Activated B cell treated with CpG ODN at 0.5 μM for 24 hours (primary cell): Measurements from ENCODE around the gene KRTAP10-11. TPM values are rescaled to one million over a fixed set of nuclear protein-coding genes. Genes with fewer than 3 reads are reported as not detected.
"Not testable (repeated sequence)": the region's sequence is repeated elsewhere in the genome, so short reads cannot be mapped to it uniquely, and the experiment has no call there.

Experiments used
- ATAC-seq: fragments of 200-7000 bp; cut with Tn5 transposase; one replicate; pipeline ENCODE4 v1.10.0; 2021; ENCODE audit warnings: low read depth, mild to moderate bottlenecking, moderate library complexity
- CTCF ChIA-PET: fragments of 350-600 bp; sonication (Branson Sonifier 250); formaldehyde crosslinking; loops from one replicate; lab custom pipeline; 2021; ENCODE audit warnings: antibody characterized with exemption; lab: Charles Lee
- POLR2A ChIA-PET: fragments of 350-600 bp; sonication (Branson Sonifier 250); formaldehyde crosslinking; loops from one replicate; lab custom pipeline; 2021; ENCODE audit warnings: antibody characterized with exemption; lab: Charles Lee
- DNase-seq: peaks from one replicate; pipeline ENCODE4 v3.0.0; 2022
- H3K27ac Mint-ChIP-seq: one replicate; pipeline ENCODE4 v1.8.0; 2020; ENCODE audit warnings: mixed read lengths
- H3K27me3 Mint-ChIP-seq: one replicate; pipeline ENCODE4 v1.8.0; 2021; ENCODE audit warnings: mixed read lengths
- H3K36me3 Mint-ChIP-seq: one replicate; pipeline ENCODE4 v1.8.0; 2021; ENCODE audit warnings: low read depth, mixed read lengths
- H3K4me1 Mint-ChIP-seq: one replicate; pipeline ENCODE4 v1.8.0; 2021; ENCODE audit warnings: mixed read lengths
- H3K4me3 Mint-ChIP-seq: one replicate; pipeline ENCODE4 v1.8.0; 2020; ENCODE audit warnings: mild to moderate bottlenecking, mixed read lengths
- H3K9me3 Mint-ChIP-seq: one replicate; pipeline ENCODE4 v1.8.0; 2020; ENCODE audit warnings: mixed read lengths
- CTCF ChIP-seq: fragments of 200-600 bp; IDR thresholded peaks from one replicate; pipeline ENCODE4 v1.8.0; 2022; ENCODE audit warnings: antibody characterized with exemption, mild to moderate bottlenecking
- intact Hi-C: fragments of 100-400 bp; cut with micrococcal nuclease; formaldehyde crosslinking; loops from one replicate; pipeline ENCODE4 v1.15.1; 2024
- total RNA-seq: library from RNA; stranded (reverse); gene quantifications from 2 replicates; pipeline ENCODE4 v1.2.3, GENCODE V29; 2022

KRTAP10-11 gene
- total RNA-seq, 1 donor from 2014 or later: not detected

DNA sequence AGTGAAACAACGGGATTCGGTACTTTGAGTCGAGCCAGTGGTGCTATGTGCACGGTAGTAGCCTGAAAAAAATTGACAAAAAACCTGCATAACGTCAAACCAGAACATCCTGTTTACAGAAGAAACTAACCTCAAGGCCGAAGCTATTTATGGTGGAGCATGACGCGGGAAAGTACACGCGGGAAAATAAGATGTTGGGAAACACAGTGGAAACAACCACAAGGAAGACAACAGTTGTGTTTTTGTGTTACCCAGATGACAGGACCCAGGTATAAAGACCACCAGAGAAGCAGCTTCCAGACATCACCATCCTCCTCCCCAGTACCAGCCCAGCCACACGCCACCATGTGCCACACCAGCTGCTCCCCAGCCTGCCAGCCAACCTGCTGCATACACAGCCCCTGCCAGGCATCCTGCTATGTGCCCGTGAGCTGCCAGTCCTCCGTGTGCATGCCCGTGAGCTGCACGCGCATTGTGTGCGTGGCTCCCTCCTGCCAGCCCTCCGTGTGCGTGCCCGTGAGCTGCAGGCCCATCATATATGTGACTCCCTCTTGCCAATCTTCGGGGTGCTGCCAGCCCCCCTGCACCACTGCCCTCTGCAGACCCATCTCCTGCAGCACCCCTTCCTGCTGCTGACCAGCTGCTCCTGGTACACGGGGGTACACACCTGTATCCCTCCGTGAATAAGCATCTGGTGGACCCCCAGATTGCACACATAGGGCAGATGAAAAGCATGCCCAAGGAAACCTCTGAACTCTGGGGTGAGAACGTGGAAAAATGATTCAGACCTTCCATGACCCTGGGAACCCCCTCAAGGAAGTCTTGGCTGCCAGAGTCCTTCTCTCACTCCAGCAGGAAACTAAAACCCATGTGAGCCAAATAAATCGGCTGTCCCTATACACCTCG lies 11.7 kb downstream of the KRTAP10-11 start, which contains the start of gene KRTAP12-3:
KRTAP12-3 (plus strand) TSS at position 298 of the 906 bp plus-strand sequence; CDS start at position 346, 48 bp downstream.
- intact Hi-C loops: no loop called here
- Mint-ChIP-seq H3K4me3 (no peak within 1 kb of the TSS), H3K27ac (no peak within 1 kb of the TSS), H3K4me1 (peaks cover 2% of the 10 kb centered on the region), H3K27me3 (peaks cover 30% of the 10 kb centered on the region), H3K9me3 (peaks cover 24% of the 10 kb centered on the region), H3K36me3 (no peaks in the 10 kb centered on the region)
- DNase-seq (no peak), ATAC-seq (no peak)
- ChIA-PET CTCF (no interaction called here), POLR2A (no interaction called here)
- no peak for TF ChIP-seq CTCF

- Mint-ChIP-seq H3K27ac (no peak overlapping the region), H3K27me3 (peaks cover 30% of the 10 kb centered on the region), H3K4me1 (peaks cover 2% of the 10 kb centered on the region), H3K36me3 (no peaks in the 10 kb centered on the region), H3K4me3 (no peak overlapping the region), H3K9me3 (peaks cover 24% of the 10 kb centered on the region)
- intact Hi-C loops: no loop called here
- DNase-seq (no peak), ATAC-seq (no peak)
- POLR2A ChIA-PET: no interaction called here
- TF ChIP-seq CTCF: no peak
- CTCF ChIA-PET: no interaction called here
Observed at GRCh38 chr21:44658541-44658910, 12.3 kb downstream of the KRTAP10-11 start.

GRCh38 chr21:44658913-44659595 lies 12.8 kb downstream of the KRTAP10-11 start:
- DNase-seq: no peak
- peaks cover 2% of the 10 kb centered on the region for H3K4me1 Mint-ChIP-seq
- peaks cover 30% of the 10 kb centered on the region for H3K27me3 Mint-ChIP-seq
- POLR2A ChIA-PET: no interaction called here
- intact Hi-C loops: no loop called here
- no peak overlapping the region for H3K27ac Mint-ChIP-seq
- CTCF ChIA-PET: no interaction called here
- H3K4me3 Mint-ChIP-seq: no peak overlapping the region
- TF ChIP-seq CTCF: no peak
- H3K9me3 Mint-ChIP-seq: peaks cover 24% of the 10 kb centered on the region
- ATAC-seq: no peak
- H3K36me3 Mint-ChIP-seq: no peaks in the 10 kb centered on the region

GRCh38 chr21:44661567-44661966 lies 15.4 kb downstream of the KRTAP10-11 start:
- CTCF ChIA-PET, H3K36me3 Mint-ChIP-seq, POLR2A ChIA-PET, H3K4me3 Mint-ChIP-seq, H3K4me1 Mint-ChIP-seq, ATAC-seq, intact Hi-C loops, DNase-seq, H3K27ac Mint-ChIP-seq: not testable (repeated sequence)
- Mint-ChIP-seq H3K27me3 (peaks cover 47% of the 10 kb centered on the region), H3K9me3 (peaks cover 21% of the 10 kb centered on the region)

GRCh38 chr21:44664691-44665090 lies 18.5 kb downstream of the KRTAP10-11 start:
- ChIA-PET POLR2A (no interaction called here), CTCF (no interaction called here)
- Mint-ChIP-seq H3K36me3 (no peaks in the 10 kb centered on the region), H3K4me1 (no peaks in the 10 kb centered on the region), H3K27me3 (peaks cover 36% of the 10 kb centered on the region), H3K27ac (no peak overlapping the region), H3K4me3 (no peak overlapping the region), H3K9me3 (peaks cover 8% of the 10 kb centered on the region)
- TF ChIP-seq CTCF: no peak
- DNase-seq: no peak
- intact Hi-C loops: no loop called here
- ATAC-seq: no peak
